ENCODE results near the gene FOXP1.

FOXP1 gene

DNA sequence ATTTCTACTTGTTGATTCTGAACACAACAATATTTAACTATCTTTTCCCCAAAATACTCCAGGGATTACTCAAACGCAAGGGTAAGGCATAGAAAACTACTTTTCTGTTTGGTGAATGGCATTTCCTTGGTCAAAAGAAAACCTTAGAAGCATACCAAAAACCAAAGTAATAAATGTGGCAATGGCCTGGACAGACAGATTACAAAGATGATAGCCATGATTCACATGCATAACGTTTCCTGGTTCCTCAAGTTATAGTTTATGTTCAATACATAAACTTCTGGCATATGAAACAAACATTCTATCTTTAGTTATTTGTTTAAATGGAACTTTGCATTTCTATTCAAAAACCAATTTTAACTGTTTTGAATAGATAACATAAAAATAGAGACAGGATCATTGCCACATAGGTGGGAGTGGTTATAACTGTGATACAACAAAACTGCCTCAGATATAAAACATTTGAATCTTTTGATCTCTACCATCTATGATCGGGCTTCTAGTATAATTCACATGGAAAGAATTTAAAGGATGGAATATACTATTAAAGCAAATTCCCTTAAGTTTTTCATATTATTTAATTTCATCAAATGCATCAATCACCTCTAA lies 32.1 kb downstream of the FOXP1 start:
- H3K4me3 ChIP-seq (replicated peaks; ENCODE audit: low read depth, low read length), result no peak overlapping the region
- DNase-seq (ENCODE audit: extremely low read depth, insufficient read length), result no peak

DNA sequence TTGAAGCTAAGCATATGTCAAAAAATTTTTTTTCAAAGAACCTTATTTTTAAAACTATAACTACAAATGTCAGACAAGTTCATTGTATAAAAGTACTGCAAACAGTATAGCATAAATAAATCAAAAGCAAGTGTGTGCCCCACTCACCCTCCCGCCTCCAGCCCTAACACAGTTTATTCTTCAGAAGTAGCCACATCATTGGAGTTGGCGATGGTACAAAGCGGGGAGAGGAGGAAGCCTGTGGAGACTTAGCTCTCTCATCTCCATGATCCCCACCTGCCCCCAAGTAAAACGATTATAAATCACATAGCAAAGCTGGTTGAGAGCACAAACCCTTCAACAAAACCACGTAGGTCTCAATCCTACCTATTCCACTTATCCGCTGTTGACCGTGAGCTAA lies 33.6 kb downstream of the FOXP1 start:
- no peak for DNase-seq (ENCODE audit: extremely low read depth, insufficient read length)
- TF ChIP-seq, protein P1, sequence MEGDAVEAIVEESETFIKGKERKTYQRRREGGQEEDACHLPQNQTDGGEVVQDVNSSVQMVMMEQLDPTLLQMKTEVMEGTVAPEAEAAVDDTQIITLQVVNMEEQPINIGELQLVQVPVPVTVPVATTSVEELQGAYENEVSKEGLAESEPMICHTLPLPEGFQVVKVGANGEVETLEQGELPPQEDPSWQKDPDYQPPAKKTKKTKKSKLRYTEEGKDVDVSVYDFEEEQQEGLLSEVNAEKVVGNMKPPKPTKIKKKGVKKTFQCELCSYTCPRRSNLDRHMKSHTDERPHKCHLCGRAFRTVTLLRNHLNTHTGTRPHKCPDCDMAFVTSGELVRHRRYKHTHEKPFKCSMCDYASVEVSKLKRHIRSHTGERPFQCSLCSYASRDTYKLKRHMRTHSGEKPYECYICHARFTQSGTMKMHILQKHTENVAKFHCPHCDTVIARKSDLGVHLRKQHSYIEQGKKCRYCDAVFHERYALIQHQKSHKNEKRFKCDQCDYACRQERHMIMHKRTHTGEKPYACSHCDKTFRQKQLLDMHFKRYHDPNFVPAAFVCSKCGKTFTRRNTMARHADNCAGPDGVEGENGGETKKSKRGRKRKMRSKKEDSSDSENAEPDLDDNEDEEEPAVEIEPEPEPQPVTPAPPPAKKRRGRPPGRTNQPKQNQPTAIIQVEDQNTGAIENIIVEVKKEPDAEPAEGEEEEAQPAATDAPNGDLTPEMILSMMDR (IDR thresholded peaks at IDR 0.05; ENCODE audit: insufficient read depth, low read length, poor library complexity, severe bottlenecking), result no peak

More for the DNA sequence above, 32.1 kb downstream of the FOXP1 start:
- TF ChIP-seq, protein P1 (IDR thresholded peaks at IDR 0.05; ENCODE audit: insufficient read depth, low read length, poor library complexity, severe bottlenecking), result no peak
- H3K27me3 ChIP-seq (replicated peaks; ENCODE audit: control insufficient read depth, insufficient read depth, low read length), result no peaks in the 10 kb centered on the region
- no peaks in the 10 kb centered on the region for H3K36me3 ChIP-seq (ENCODE audit: control insufficient read depth, insufficient read depth, low read length)

DNA sequence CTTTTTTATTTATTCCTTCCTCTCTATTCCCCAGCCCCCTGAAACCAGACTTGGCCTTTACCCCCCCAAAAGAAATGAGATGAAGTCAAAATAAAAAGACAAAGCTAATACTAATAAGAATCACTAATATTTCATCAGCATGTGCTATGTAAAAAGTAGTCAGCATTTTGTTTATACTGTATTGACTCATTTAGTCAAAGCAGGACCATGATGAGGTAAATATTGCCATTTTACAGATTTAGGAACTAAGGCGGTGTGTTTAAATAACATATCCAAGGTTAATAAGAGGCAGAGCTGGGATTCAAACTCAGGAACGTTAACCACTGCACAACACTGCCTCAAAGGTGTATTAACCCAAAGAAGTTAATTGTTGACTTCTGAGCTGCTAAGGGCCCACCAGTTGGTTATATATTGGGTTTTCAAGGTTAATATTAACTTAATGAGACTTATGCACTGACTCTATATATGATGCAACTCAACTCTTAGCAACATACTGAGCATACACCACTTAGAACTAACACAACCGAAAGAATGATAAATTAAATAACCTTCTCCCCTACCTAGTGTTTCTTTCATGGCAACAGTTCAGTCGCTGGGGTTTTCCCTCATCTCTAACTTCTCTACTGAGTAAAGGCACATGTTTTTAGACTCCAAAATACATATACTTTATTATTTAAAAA lies 34.7 kb downstream of the FOXP1 start:
- Histone ChIP-seq H3K4me3 (replicated peaks; ENCODE audit: low read depth, low read length) (no peak overlapping the region), H3K27me3 (replicated peaks; ENCODE audit: control insufficient read depth, insufficient read depth, low read length) (no peaks in the 10 kb centered on the region), H3K36me3 (ENCODE audit: control insufficient read depth, insufficient read depth, low read length) (no peaks in the 10 kb centered on the region)
- TF ChIP-seq, protein P1 (IDR thresholded peaks at IDR 0.05; ENCODE audit: insufficient read depth, low read length, poor library complexity, severe bottlenecking), result no peak
- no peak for DNase-seq (ENCODE audit: extremely low read depth, insufficient read length)

More for the DNA sequence above, 33.6 kb downstream of the FOXP1 start:
- H3K4me3 ChIP-seq (replicated peaks; ENCODE audit: low read depth, low read length), result no peak overlapping the region
- H3K36me3 ChIP-seq (ENCODE audit: control insufficient read depth, insufficient read depth, low read length), result no peaks in the 10 kb centered on the region
- no peaks in the 10 kb centered on the region for H3K27me3 ChIP-seq (replicated peaks; ENCODE audit: control insufficient read depth, insufficient read depth, low read length)

DNA sequence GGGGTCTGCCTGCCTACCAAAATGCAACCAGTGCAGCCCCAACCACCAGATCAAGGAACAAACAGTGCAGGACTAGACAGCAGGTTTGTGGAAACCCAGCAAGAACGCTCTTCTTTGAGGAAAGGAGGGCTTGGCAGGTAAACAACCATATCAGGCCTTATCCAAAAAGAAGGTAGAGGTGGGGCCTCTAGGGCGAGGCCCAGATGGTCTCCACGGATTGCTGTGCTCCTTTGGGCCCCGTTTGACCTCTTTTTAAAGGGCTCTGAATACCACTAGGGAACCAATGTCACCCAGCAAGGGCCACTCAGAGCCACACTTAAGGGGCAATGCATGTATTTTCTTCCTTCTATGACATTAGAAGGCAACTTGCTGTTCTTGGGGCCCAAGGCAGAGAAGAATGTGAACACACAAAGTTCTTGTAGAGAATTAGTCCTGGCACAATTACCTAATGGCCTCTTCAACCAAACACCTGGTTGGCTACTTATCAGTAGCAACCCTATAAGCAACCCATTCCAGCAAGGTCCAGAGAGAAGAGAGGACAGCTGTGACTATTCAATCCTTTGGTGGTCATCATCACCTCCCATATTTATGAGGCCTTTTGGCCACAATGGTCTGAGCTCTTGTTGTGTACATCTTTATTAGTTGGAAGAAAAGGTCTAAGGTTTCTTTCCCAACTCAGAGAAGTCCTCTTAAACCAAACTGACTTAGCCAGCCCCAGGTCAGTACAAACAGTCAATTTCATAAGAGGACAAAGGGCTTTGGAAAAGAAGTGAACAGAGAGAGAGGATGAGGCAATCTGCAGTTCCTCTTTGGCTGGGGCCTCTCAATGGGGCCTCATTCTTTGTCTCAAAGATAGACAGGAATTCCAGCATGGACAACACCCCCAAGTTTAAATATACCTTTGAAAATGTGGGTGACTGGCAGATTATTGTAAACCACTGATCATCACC lies 36.0 kb downstream of the FOXP1 start:
- TF ChIP-seq, protein P1 (IDR thresholded peaks at IDR 0.05; ENCODE audit: insufficient read depth, low read length, poor library complexity, severe bottlenecking), result no peak
- no peak for DNase-seq (ENCODE audit: extremely low read depth, insufficient read length)
- H3K4me3 ChIP-seq (replicated peaks; ENCODE audit: low read depth, low read length), result no peak overlapping the region
- no peaks in the 10 kb centered on the region for H3K36me3 ChIP-seq (ENCODE audit: control insufficient read depth, insufficient read depth, low read length)
- peaks cover 2% of the 10 kb centered on the region; the same call in 1 of the 2 replicates for H3K27me3 ChIP-seq (replicated peaks; ENCODE audit: control insufficient read depth, insufficient read depth, low read length)

DNA sequence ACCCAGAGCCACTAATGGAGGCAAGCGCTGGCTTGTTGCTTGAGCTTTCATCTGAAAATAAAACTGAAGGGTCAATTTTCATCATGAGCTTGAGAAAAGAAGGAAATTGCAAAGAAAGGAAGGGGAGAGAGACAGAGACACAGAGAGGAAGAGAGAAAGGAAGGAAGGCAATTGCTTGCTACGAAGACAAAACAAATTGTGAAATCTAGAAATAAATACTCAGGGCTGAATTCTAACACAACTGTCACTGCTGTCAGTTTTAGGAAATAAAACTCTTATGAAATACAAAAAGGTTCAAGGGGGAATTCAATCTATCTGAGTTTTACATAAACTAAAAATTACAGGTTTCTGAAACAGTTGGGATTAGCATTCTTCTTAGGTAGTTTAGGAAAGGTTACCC lies 36.7 kb downstream of the FOXP1 start:
- Histone ChIP-seq H3K4me3 (replicated peaks; ENCODE audit: low read depth, low read length) (no peak overlapping the region), H3K36me3 (ENCODE audit: control insufficient read depth, insufficient read depth, low read length) (no peaks in the 10 kb centered on the region), H3K27me3 (replicated peaks; ENCODE audit: control insufficient read depth, insufficient read depth, low read length) (peaks cover 2% of the 10 kb centered on the region)
- DNase-seq (ENCODE audit: extremely low read depth, insufficient read length), result no peak
- TF ChIP-seq, protein P1 (IDR thresholded peaks at IDR 0.05; ENCODE audit: insufficient read depth, low read length, poor library complexity, severe bottlenecking), result no peak
